IPS DF 4.7 (cell line): ENCODE measurements around the gene OR10S1.
"Not testable (repeated sequence)": the region's sequence is repeated elsewhere in the genome, so short reads cannot be mapped to it uniquely, and the experiment has no call there.

Source experiments
- DNase-seq: peaks from one replicate; pipeline ENCODE4 v3.0.0-alpha.2; 2013; ENCODE audit warnings: low spot score; ENCODE audit errors: extremely low read depth

The OR10S1 gene

DNA sequence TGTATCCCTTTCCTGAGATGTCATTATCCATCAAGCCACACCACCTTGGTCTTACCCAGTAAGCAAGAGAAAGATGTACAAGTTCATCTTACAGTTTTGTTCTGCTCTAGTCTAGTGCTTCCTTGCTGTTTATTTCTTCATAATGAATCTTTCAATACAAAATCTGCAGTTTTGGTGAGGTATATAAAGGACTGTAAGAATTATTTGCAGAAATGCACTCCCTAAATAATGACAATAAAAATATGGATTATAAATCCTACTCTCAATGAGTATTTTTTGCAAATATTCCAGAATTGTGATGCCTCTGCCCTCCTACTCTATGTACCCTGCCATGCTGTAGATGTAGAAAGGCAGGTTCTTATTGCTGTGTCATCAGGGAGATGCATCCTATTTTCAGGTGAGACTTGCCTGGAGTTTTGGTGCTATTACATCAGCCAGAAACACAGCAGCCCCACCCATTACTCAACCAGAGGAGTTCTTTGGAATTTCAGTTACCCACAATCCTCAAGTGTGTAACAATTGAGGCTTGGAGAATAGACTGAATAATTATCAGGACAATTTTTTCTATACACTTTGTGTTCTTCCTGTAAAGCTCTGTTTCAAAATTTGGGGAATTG lies at the start of gene OR10S1:
Gene OR10S1, minus strand, starts transcription at position 51 of the 617 bp plus-strand sequence. CDS start 117 bp downstream, outside the sequence.
- DNase-seq, result no peak

- DNase-seq, result no peak
Observed at GRCh38 chr11:124026498-124026897, 48.9 kb upstream of the OR10S1 start, which contains the start of gene OR10G8. Gene OR10G8, plus strand, starts transcription at chr11:124026798. Its CDS starts 2,825 bp downstream, at chr11:124029623.

GRCh38 chr11:124015837-124016236 lies 38.3 kb upstream of the OR10S1 start:
- DNase-seq, result not testable (repeated sequence)

DNA sequence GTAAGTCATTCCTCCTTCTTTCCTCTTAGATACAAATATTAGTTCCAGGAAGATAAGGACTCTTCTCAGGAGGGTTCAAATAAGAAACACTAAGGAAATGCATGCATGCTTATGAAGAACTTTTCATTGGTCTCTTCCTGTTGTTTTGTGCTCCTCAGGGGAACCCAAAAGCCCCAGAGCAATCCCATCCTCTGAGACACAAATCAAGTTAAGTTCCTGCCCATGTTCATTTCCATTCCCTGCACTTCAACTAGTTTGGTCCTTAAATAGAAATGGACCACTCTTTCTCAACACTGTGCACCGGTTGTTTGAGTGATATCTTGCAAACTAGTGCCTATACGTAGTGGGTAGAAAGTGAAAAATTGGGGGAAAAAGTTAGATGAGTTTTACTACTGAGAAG lies 35.1 kb upstream of the OR10S1 start, which contains the start of gene OR10G4:
Gene OR10G4, plus strand, starts transcription at position 301 of the 400 bp plus-strand sequence. CDS start 2,578 bp downstream, outside the sequence.
- no peak for DNase-seq

DNA sequence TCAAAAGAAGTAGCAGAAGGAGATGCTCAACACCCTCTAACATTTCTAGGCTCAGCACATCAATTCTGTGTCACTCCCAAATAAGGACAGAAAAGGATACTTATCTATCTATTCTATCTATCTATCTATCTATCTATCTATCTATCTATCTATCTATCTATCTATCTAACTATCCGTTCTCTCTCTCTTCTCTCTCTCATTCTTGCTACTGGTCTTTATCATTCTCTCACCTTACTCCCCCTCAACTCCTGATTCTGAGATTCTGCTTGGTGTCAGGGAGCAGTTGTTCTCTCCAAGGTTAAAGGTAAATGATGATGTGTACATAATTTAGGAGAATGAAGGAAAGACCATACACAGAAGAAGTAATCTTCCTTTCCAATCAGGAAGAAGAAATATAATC lies 17.5 kb upstream of the OR10S1 start, which contains the start of gene OR10G6:
Gene OR10G6, minus strand, starts transcription at position 43 of the 400 bp plus-strand sequence. Its CDS starts 0 bp downstream, at position 43.
- no peak for DNase-seq

GRCh38 chr11:123979311-123979710 lies 1.7 kb upstream of the OR10S1 start:
- no peak for DNase-seq

GRCh38 chr11:123976770-123977560 lies 616 bp downstream of the OR10S1 start:
- no peak for DNase-seq

DNA sequence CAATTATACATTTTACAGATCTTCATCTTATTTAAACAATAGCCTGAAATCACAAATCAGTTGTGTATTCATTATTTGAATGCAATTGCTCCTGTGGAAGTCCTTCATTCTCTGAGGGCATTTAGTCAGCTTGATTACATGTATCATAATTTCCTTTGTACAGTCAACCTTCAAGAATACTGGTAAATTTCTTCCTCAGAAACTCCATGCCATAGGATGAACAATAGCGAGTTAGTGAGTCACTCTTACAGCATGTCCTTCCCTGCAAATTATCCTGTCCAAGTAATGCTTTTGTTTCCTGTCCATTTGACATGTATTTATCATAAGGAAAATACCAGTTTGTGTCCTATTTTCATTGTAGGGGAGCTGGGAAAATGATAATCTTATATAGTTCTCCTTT lies 3.8 kb downstream of the OR10S1 start:
- DNase-seq, result no peak

GRCh38 chr11:123956752-123957151 lies 20.8 kb downstream of the OR10S1 start:
- no peak for DNase-seq

DNA sequence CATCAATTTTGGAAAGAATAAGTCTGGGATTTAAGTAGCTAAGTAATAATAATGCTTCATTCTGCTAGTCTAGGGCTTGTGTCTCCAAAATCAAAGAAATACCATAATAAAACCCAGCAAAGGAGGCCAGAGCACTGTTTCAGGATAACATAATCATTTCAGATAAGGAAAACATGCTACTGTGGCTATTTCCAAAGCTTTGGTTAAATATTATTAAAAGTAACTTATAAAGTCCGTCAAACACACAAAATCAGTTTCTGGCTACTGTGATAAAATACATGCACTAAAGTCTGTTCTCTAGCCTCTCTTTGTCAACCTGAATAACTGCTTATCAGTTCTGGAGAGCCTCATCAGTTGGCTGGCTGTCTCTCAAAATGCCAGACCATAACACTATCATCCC lies 32.4 kb downstream of the OR10S1 start:
- no peak for DNase-seq

GRCh38 chr11:123943738-123944137 lies 33.8 kb downstream of the OR10S1 start, which contains the start of gene OR6T1:
Gene OR6T1, minus strand, starts transcription at chr11:123943838. Its CDS starts 0 bp downstream, at chr11:123943838.
- DNase-seq, result no peak

DNA sequence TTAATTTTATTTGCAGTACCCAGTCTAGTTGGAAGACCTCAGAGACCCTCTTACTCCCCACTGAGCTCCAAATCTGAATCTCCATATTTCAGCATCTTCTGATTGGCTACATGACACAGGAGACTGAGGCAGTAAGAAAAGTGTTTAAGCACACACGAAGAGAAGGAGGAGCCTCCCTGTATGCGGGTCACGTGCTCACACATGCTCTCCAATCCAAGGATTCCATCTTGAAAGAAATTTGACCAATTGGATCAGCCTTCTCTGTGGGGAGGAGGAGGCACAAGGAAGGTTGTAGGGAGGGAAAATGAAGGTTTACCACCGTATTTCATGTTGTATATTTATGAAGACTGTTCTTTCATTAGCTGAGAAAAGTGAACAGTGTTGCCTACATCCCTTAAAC lies 35.2 kb downstream of the OR10S1 start:
- DNase-seq, result no peak

- no peak for DNase-seq
Observed at GRCh38 chr11:123939317-123939716, 38.3 kb downstream of the OR10S1 start, which contains the start of gene OR4D5. Gene OR4D5, plus strand, starts transcription at chr11:123939617. Its CDS starts 0 bp downstream, at chr11:123939617.
